NT2/D1 (cell line): ENCODE results near the gene AKAP13.

Experiments used
- SUZ12 ChIP-seq: IDR thresholded peaks from 2 replicates; pipeline ENCODE4 v1.6.1; 2011; ENCODE audit not compliant: insufficient read length, insufficient read depth; ENCODE audit errors: extremely low read depth
- YY1 ChIP-seq: IDR thresholded peaks from 2 replicates; pipeline ENCODE4 v1.6.1; 2011; ENCODE audit not compliant: insufficient read length, insufficient read depth

DNA sequence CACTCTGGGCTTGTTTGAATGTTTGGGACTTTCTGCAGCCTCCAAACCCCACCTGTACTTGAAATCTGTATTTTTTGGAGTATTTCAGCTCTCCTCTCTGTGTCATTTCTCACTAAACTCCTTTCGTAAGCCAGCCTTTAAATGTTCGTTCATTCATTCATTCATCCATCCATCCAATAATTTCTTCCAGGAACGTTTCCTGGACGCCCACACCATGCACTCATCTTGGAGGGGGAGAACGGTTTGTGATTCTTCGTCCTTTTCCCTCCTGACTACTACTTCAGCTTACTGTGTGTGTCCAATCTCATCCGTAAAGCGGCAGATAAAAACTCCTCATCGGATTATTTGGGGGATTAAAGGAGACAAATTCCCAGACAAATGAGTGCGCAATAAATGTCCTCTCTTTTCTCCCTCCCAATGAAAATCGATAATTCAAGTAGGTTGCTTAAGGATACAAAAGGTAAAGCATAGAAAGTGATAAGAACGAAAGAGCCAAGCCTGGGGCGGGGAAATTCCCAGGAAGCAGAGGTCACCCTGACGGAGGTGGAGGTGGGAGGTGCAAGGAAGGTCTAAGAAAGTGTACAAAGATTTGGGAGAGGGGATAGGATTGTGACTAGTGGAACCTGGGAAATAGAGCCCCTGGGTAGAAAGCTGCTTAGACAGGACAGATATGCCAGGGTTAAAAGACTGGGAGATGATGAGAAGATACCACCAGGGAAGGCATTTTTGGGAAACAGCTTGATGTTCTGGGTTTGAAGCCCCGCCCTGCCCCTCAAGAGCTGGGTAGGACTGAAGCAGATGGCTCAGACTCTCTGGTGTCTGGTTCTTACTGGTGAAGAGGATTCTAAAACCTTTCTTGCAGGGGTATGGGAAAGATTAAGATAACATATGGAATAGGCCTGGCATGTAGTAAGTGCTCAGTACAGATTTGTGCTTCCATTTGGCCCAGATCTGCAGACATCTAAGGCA, 415.2 kb downstream of the AKAP13 start:
- TF ChIP-seq SUZ12, result no peak
- TF ChIP-seq YY1, result no peak
